ENCODE data around the gene SPOCK3.

SPOCK3 gene

GRCh38 chr4:167176723-167177367 is 57.4 kb downstream of the SPOCK3 start:
- no peak for DNase-seq (ENCODE audit: low read depth in 2 of 3, low spot score in 1 of 3)

GRCh38 chr4:167171928-167172327 is 62.4 kb downstream of the SPOCK3 start:
- no peak for DNase-seq (ENCODE audit: low read depth in 2 of 3, low spot score in 1 of 3)

GRCh38 chr4:167168611-167169010 is 65.7 kb downstream of the SPOCK3 start:
- DNase-seq (ENCODE audit: low read depth in 2 of 3, low spot score in 1 of 3): no peak

GRCh38 chr4:167150587-167150986 is 83.7 kb downstream of the SPOCK3 start:
- DNase-seq (ENCODE audit: low read depth in 2 of 3, low spot score in 1 of 3): no peak

GRCh38 chr4:167144605-167145004 is 89.7 kb downstream of the SPOCK3 start:
- DNase-seq (ENCODE audit: low read depth in 2 of 3, low spot score in 1 of 3): no peak

GRCh38 chr4:167143018-167143417 is 91.3 kb downstream of the SPOCK3 start:
- no peak for DNase-seq (ENCODE audit: low read depth in 2 of 3, low spot score in 1 of 3)

- no peak for DNase-seq (ENCODE audit: low read depth in 2 of 3, low spot score in 1 of 3)
Measured at GRCh38 chr4:167136270-167136669, 98.0 kb downstream of the SPOCK3 start.

- no peak for DNase-seq (ENCODE audit: low read depth in 2 of 3, low spot score in 1 of 3)
Measured at GRCh38 chr4:167129146-167129545, 105.1 kb downstream of the SPOCK3 start.

- DNase-seq (ENCODE audit: low read depth in 2 of 3, low spot score in 1 of 3): no peak
Measured at GRCh38 chr4:167119392-167119791, 114.9 kb downstream of the SPOCK3 start.

- no peak for DNase-seq (ENCODE audit: low read depth in 2 of 3, low spot score in 1 of 3)
Measured at GRCh38 chr4:167117273-167117672, 117.0 kb downstream of the SPOCK3 start.

- no peak for DNase-seq (ENCODE audit: low read depth in 2 of 3, low spot score in 1 of 3)
Measured at GRCh38 chr4:167114416-167114971, 119.8 kb downstream of the SPOCK3 start.

- no peak for DNase-seq (ENCODE audit: low read depth in 2 of 3, low spot score in 1 of 3)
Measured at GRCh38 chr4:167111622-167112021, 122.7 kb downstream of the SPOCK3 start.

- DNase-seq (ENCODE audit: low read depth in 2 of 3, low spot score in 1 of 3): no peak
Measured at GRCh38 chr4:167111092-167111491, 123.2 kb downstream of the SPOCK3 start.

GRCh38 chr4:167109859-167110258 is 124.4 kb downstream of the SPOCK3 start:
- DNase-seq (ENCODE audit: low read depth in 2 of 3, low spot score in 1 of 3): no peak

- no peak for DNase-seq (ENCODE audit: low read depth in 2 of 3, low spot score in 1 of 3)
Measured at GRCh38 chr4:167105857-167106256, 128.4 kb downstream of the SPOCK3 start.

- no peak for DNase-seq (ENCODE audit: low read depth in 2 of 3, low spot score in 1 of 3)
Measured at GRCh38 chr4:167102475-167102874, 131.8 kb downstream of the SPOCK3 start.

- DNase-seq (ENCODE audit: low read depth in 2 of 3, low spot score in 1 of 3): no peak
Measured at GRCh38 chr4:167101035-167101434, 133.3 kb downstream of the SPOCK3 start.

- no peak for DNase-seq (ENCODE audit: low read depth in 2 of 3, low spot score in 1 of 3)
Measured at GRCh38 chr4:167100120-167100519, 134.2 kb downstream of the SPOCK3 start.

- no peak for DNase-seq (ENCODE audit: low read depth in 2 of 3, low spot score in 1 of 3)
Measured at GRCh38 chr4:167088115-167088514, 146.2 kb downstream of the SPOCK3 start.

GRCh38 chr4:167084321-167084720 is 150.0 kb downstream of the SPOCK3 start:
- DNase-seq (ENCODE audit: low read depth in 2 of 3, low spot score in 1 of 3): no peak

GRCh38 chr4:167079762-167080161 is 154.5 kb downstream of the SPOCK3 start:
- DNase-seq (ENCODE audit: low read depth in 2 of 3, low spot score in 1 of 3): no peak

- DNase-seq (ENCODE audit: low read depth in 2 of 3, low spot score in 1 of 3): no peak
Measured at GRCh38 chr4:167052631-167053091, 181.6 kb downstream of the SPOCK3 start.

- DNase-seq (ENCODE audit: low read depth in 2 of 3, low spot score in 1 of 3): no peak
Measured at GRCh38 chr4:167049257-167049656, 185.0 kb downstream of the SPOCK3 start.
